Adipose tissue (tissue), 3 donors: ENCODE measurements around the gene ROR1. TPM values are rescaled to one million over a fixed set of nuclear protein-coding genes. Genes with fewer than 3 reads are reported as not detected.
"Not testable (repeated sequence)": the region's sequence is repeated elsewhere in the genome, so short reads cannot be mapped to it uniquely, and the experiment has no call there.

Experiments
- H3K27ac ChIP-seq: one replicate; pipeline ENCODE4 v1.5.1; 2013; ENCODE audit warnings: low read depth, low read length
- WGBS, 3 donors: extraction: QIAGEN DNeasy Blood & Tissue Kit; methylation state at CpG; one replicate each; pipeline ENCODE4 v1.1.7; 2013; 5-methylcytosine and 5-hydroxymethylcytosine counted together
- polyA plus RNA-seq, 3 donors: library from polyadenylated mRNA; stranded (reverse); fragments of 200-250 nt; gene quantifications; one replicate each; pipeline ENCODE4 v1.2.3, GENCODE V29; 2013
- donor health status: healthy with polysubstance abuse.
- donor health status: Bipolar disorder and iron deficiency.
- donor health status: healthy.

ROR1 gene
- polyA plus RNA-seq, 3 donors, result 2.1 to 2.8 (median 2.1) TPM

- no peak overlapping the region for H3K27ac ChIP-seq
- 42 to 56% (median 48%) methylated on average over 2 of the region's 2 CpGs for WGBS, 3 donors
Measured at GRCh38 chr1:64073705-64074104, 299.9 kb downstream of the ROR1 start.

GRCh38 chr1:64074767-64075166 is 300.9 kb downstream of the ROR1 start:
- WGBS, 3 donors, result 52 to 88% (median 86%) methylated on average over 4 of the region's 4 CpGs
- no peak overlapping the region for H3K27ac ChIP-seq

DNA sequence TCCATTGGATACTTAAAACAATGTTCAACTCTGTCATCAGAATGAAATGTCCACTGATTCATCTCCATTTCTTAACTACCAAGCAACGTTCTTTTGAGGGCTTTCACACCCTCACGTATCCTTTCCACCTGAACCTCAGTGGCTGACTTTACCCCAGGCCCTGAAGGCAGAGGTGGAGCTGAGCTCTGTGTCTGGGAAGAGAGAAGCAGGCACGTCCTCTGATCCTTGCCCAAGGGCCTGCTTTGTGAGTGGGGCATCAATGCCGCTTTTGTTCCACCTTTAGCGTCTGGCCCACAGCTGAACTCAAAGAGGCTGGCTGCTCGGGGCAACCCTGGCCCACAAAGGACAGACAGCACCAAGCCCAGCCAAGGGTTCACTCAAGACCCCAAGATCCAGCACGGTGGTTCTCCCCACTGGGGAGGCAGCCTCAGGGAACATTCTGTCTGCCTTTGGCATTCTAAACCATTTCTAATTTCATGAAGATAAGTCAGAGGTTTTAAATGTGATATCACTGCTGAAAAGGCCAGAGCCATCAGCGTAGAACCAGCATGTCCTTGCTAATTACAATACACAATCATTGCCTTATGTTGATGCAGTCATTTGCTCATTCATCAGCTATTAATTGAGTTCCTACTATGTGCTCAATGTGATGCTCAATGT is 303.6 kb downstream of the ROR1 start:
- H3K27ac ChIP-seq, result no peak overlapping the region
- 73 to 85% (median 82%) methylated on average over 8 of the region's 8 CpGs for WGBS, 3 donors

DNA sequence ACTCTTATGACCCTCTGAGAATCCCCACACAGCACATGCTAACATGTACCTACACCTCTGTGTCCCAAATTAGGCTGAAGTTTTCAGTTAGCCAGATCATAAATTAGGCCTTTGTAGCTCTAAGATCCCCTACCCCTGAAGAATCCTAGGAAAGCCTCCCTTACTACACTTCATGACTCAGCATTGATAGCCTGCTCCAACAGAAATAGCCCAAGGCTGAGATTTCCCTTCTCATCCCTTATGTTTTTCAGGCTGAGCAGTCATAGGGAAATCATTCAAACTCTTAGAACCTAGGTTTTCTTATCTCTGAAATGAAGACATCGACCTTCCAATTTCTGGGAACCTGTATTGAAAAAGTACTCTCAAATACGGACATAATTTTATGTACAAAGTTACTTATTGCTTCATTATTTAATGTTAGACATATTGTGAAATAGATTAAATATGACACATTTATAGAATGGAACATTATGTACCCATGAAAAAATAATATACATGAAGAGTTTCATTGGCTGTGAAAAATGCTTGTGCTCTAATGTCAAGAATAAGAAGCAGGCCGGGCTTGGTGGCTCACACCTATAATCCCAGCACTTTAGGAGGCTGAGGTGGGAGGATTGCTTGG is 307.2 kb downstream of the ROR1 start:
- WGBS, 3 donors, result 94 to 98% (median 95%) methylated on average over 3 of the region's 3 CpGs

DNA sequence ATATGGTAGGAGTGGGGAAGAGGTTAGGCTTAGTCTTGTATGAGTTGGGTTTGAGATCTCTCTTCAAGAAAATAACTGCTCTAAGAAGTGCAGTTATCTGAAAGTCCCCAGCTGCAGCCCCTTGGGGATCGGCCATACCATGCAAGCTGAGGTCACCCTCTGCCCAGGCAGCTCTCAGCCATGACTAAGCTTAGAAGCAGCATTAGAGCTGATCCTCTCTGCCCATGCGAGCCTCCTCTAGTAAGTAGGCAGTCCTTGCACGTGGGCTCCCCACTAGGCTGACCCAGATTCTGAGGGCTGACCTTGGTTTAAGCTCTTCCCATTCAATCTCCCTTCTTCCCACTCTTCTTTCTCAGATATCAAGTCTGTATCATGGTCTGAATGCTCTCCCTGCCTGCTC is 308.6 kb downstream of the ROR1 start:
- no peak overlapping the region for H3K27ac ChIP-seq
- WGBS, 3 donors, result 87 to 92% (median 90%) methylated on average over 3 of the region's 3 CpGs

More for the DNA sequence above, 307.2 kb downstream of the ROR1 start:
- no peak overlapping the region for H3K27ac ChIP-seq

- WGBS, 3 donors, result 86 to 95% (median 93%) methylated on average over 2 of the region's 2 CpGs
- H3K27ac ChIP-seq, result no peak overlapping the region
Measured at GRCh38 chr1:64084451-64084850, 310.6 kb downstream of the ROR1 start.

DNA sequence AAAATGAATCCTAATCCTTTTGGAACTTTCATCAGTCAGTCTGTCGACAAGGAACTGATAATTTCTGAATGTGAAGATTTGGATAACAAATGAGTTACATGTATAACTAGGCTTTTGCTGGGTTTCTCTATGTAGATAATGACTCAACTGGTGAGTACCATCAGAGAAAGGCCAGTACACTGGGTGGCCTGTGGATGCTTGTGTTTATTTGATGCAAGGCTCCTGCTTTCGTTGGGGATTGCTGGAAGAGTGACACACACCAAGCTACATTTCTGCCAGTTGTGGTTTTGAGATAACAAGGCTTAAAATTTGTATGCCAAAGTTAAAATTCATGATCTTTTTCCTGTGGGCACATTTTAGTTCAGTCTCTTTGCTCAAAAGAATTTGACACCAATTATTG is 314.0 kb downstream of the ROR1 start:
- 41 to 74% (median 46%) methylated on average over 2 of the region's 2 CpGs for WGBS, 3 donors
- H3K27ac ChIP-seq, result no peak overlapping the region

GRCh38 chr1:64090436-64090835 is 316.6 kb downstream of the ROR1 start:
- H3K27ac ChIP-seq, result no peak overlapping the region
- 71 to 78% (median 74%) methylated on average over 3 of the region's 3 CpGs for WGBS, 3 donors

- WGBS, 3 donors, result 66 to 81% (median 68%) methylated on average over 5 of the region's 5 CpGs
- H3K27ac ChIP-seq, result no peak overlapping the region
Measured at GRCh38 chr1:64092851-64093371, 319.1 kb downstream of the ROR1 start.

GRCh38 chr1:64093941-64094340 is 320.1 kb downstream of the ROR1 start:
- H3K27ac ChIP-seq, result no peak overlapping the region

- 61 to 83% (median 69%) methylated on average over 1 of the region's 1 CpG for WGBS, 3 donors
Measured at GRCh38 chr1:64095832-64096231, 322.0 kb downstream of the ROR1 start.

DNA sequence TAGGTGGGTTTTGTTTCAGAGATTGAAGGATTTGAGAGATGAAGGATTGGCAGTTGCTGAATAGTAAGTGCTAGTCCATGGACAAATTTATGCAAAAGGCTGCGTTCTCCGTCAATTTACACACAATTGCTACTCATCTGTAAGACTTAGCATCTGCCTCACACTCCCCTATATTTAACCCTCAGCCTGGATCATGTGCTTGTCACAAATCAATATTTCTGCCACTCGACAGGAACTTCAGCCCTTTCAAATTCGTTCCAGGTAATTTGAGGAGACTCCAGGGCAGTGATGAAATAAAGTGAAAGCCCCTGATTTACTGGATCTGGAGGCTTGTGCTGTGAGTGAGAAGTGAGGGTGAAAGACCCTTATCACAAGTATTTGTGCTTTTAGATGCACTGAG is 324.0 kb downstream of the ROR1 start:
- H3K27ac ChIP-seq, result no peak overlapping the region
- WGBS, 3 donors, result 70 to 84% (median 70%) methylated on average over 4 of the region's 4 CpGs

More at GRCh38 chr1:64095832-64096231, 322.0 kb downstream of the ROR1 start:
- no peak overlapping the region for H3K27ac ChIP-seq

GRCh38 chr1:64098436-64098835 is 324.6 kb downstream of the ROR1 start:
- WGBS, 3 donors, result 91 to 100% (median 97%) methylated on average over 1 of the region's 1 CpG
- no peak overlapping the region for H3K27ac ChIP-seq

GRCh38 chr1:64098846-64099582 is 325.2 kb downstream of the ROR1 start:
- H3K27ac ChIP-seq, result no peak overlapping the region
- 76 to 90% (median 78%) methylated on average over 9 of the region's 9 CpGs for WGBS, 3 donors

DNA sequence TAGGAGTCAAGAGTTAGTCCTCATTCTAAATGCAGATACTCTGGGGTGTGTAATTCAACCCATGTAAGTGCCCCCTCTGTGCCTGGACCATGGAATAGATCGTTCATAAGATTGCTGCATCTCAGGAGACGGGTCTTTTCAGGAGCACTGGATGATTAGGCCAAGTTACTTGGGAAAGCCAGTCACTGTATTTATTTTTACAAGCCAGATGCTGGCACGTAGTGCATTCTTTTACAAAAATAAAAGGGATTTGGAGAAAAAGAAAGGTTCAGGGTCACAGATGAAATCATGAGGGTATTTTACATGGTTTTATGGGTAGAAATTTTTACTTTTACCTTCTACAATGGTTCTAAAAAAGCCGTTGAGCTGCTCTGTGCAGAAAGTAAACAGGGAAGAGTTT is 327.0 kb downstream of the ROR1 start:
- WGBS, 3 donors, result 85 to 92% (median 91%) methylated on average over 4 of the region's 4 CpGs
- H3K27ac ChIP-seq, result no peak overlapping the region

- WGBS, 3 donors, result 88 to 100% (median 100%) methylated on average over 1 of the region's 1 CpG
- H3K27ac ChIP-seq, result not testable (repeated sequence)
Measured at GRCh38 chr1:64104585-64104984, 330.8 kb downstream of the ROR1 start.

- no peak overlapping the region for H3K27ac ChIP-seq
- WGBS, 3 donors, result 90 to 93% (median 92%) methylated on average over 4 of the region's 4 CpGs
Measured at GRCh38 chr1:64107118-64107519, 333.3 kb downstream of the ROR1 start.

DNA sequence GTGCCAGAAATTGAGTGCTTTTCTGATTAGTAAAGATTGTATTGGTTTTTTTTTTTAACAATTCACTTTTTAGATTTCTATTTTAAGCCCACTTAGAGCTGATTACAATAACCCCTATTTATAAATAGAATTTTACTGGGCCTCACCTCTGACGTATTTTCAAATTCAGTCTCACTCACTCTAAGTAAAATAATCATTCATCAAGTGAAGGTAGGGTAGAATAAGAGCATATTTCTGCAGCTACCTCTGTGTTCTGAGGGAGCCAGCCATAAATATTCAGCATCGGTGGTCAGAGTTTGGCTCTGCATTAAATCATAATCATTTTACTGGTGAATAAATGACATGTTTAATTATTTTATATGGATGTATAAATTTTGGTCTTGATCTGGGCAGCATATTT is 333.8 kb downstream of the ROR1 start:
- 86 to 94% (median 93%) methylated on average over 2 of the region's 2 CpGs for WGBS, 3 donors
- no peak overlapping the region for H3K27ac ChIP-seq
